ENCODE results near the gene MYO18A.
"Not testable (repeated sequence)": the region's sequence is repeated elsewhere in the genome, so short reads cannot be mapped to it uniquely, and the experiment has no call there.

Gene MYO18A

GRCh38 chr17:29194669-29195068 is 14.5 kb upstream of the MYO18A start:
- no peak for DNase-seq (ENCODE audit: low read depth in 2 of 2)

- DNase-seq (ENCODE audit: low read depth in 2 of 2) = no peak
Observed at GRCh38 chr17:29193146-29193545, 12.9 kb upstream of the MYO18A start.

GRCh38 chr17:29190592-29191207 is 10.5 kb upstream of the MYO18A start:
- DNase-seq (ENCODE audit: low read depth in 2 of 2) = no peak

GRCh38 chr17:29190039-29190438 is 9.8 kb upstream of the MYO18A start:
- no peak for DNase-seq (ENCODE audit: low read depth in 2 of 2)

GRCh38 chr17:29189355-29189754 is 9.2 kb upstream of the MYO18A start:
- DNase-seq (ENCODE audit: low read depth in 2 of 2) = no peak

- DNase-seq (ENCODE audit: low read depth in 2 of 2) = no peak
Observed at GRCh38 chr17:29181226-29181625, 1.0 kb upstream of the MYO18A start.

- no peak for DNase-seq (ENCODE audit: low read depth in 2 of 2)
Observed at GRCh38 chr17:29180788-29181160, 576 bp upstream of the MYO18A start.

- no peak for DNase-seq (ENCODE audit: low read depth in 2 of 2)
Observed at GRCh38 chr17:29179232-29180033, 765 bp downstream of the MYO18A start.

GRCh38 chr17:29178750-29179231 is 1.4 kb downstream of the MYO18A start:
- no peak for DNase-seq (ENCODE audit: low read depth in 2 of 2)

- no peak for DNase-seq (ENCODE audit: low read depth in 2 of 2)
Observed at GRCh38 chr17:29177871-29178749, 2.1 kb downstream of the MYO18A start.

- DNase-seq (ENCODE audit: low read depth in 2 of 2) = no peak
Observed at GRCh38 chr17:29177541-29177870, 2.7 kb downstream of the MYO18A start.

- peak in 1 of 2 donors; percentile 35 for DNase-seq (ENCODE audit: low read depth in 2 of 2)
Observed at GRCh38 chr17:29176558-29177351, 3.4 kb downstream of the MYO18A start.

- DNase-seq (ENCODE audit: low read depth in 2 of 2) = no peak
Observed at GRCh38 chr17:29175349-29175748, 4.8 kb downstream of the MYO18A start.

- DNase-seq (ENCODE audit: low read depth in 2 of 2) = no peak
Observed at GRCh38 chr17:29172589-29172988, 7.6 kb downstream of the MYO18A start.

- DNase-seq (ENCODE audit: low read depth in 2 of 2) = no peak
Observed at GRCh38 chr17:29170682-29171081, 9.5 kb downstream of the MYO18A start.

- no peak for DNase-seq (ENCODE audit: low read depth in 2 of 2)
Observed at GRCh38 chr17:29169806-29170591, 10.2 kb downstream of the MYO18A start.

GRCh38 chr17:29168759-29169126 is 11.5 kb downstream of the MYO18A start:
- not testable (repeated sequence) for DNase-seq (ENCODE audit: low read depth in 2 of 2)

GRCh38 chr17:29168079-29168758 is 12.0 kb downstream of the MYO18A start:
- DNase-seq (ENCODE audit: low read depth in 2 of 2) = no peak

- DNase-seq (ENCODE audit: low read depth in 2 of 2) = no peak
Observed at GRCh38 chr17:29167393-29168078, 12.7 kb downstream of the MYO18A start.

GRCh38 chr17:29166507-29166887 is 13.7 kb downstream of the MYO18A start:
- DNase-seq (ENCODE audit: low read depth in 2 of 2) = no peak
